ENCODE results near the gene ANK3. TPM values are rescaled to one million over a fixed set of nuclear protein-coding genes. Genes with fewer than 3 reads are reported as not detected.
A peak's percentile ranks its signal among the peaks of the same experiment; 100 is the strongest.

The ANK3 gene
- total RNA-seq, 1 donor from 2014 or later = 12.6 TPM

GRCh38 chr10:60205741-60206140 lies 183.9 kb downstream of the ANK3 start:
- Mint-ChIP-seq H3K4me3 (ENCODE audit: unreplicated experiment) (no peak overlapping the region), H3K27ac (ENCODE audit: unreplicated experiment) (no peak overlapping the region), H3K36me3 (ENCODE audit: low read depth, unreplicated experiment) (no peaks in the 10 kb centered on the region), H3K4me1 (ENCODE audit: unreplicated experiment) (peaks cover 17% of the 10 kb centered on the region), H3K9me3 (ENCODE audit: unreplicated experiment) (no peaks in the 10 kb centered on the region), H3K27me3 (ENCODE audit: unreplicated experiment) (no peaks in the 10 kb centered on the region)
- no peak for TF ChIP-seq CTCF (IDR thresholded peaks at IDR 0.05; ENCODE audit: unreplicated experiment)
- DNase-seq (ENCODE audit: low spot score) = no peak

GRCh38 chr10:60203993-60204618 lies 185.6 kb downstream of the ANK3 start:
- no peak overlapping the region for H3K27ac Mint-ChIP-seq (ENCODE audit: unreplicated experiment)

GRCh38 chr10:60200682-60201053 lies 189.0 kb downstream of the ANK3 start:
- no peaks in the 10 kb centered on the region for H3K27me3 Mint-ChIP-seq (ENCODE audit: unreplicated experiment)
- no peak for DNase-seq (ENCODE audit: low spot score)
- TF ChIP-seq CTCF (IDR thresholded peaks at IDR 0.05; ENCODE audit: unreplicated experiment) = no peak
- H3K27ac Mint-ChIP-seq (ENCODE audit: unreplicated experiment) = no peak overlapping the region
- H3K36me3 Mint-ChIP-seq (ENCODE audit: low read depth, unreplicated experiment) = no peaks in the 10 kb centered on the region
- no peaks in the 10 kb centered on the region for H3K4me1 Mint-ChIP-seq (ENCODE audit: unreplicated experiment)
- H3K4me3 Mint-ChIP-seq (ENCODE audit: unreplicated experiment) = no peak overlapping the region
- no peaks in the 10 kb centered on the region for H3K9me3 Mint-ChIP-seq (ENCODE audit: unreplicated experiment)

More at GRCh38 chr10:60203993-60204618, 185.6 kb downstream of the ANK3 start:
- Mint-ChIP-seq H3K4me3 (ENCODE audit: unreplicated experiment) (no peak overlapping the region), H3K27me3 (ENCODE audit: unreplicated experiment) (no peaks in the 10 kb centered on the region), H3K4me1 (ENCODE audit: unreplicated experiment) (peaks cover 3% of the 10 kb centered on the region), H3K36me3 (ENCODE audit: low read depth, unreplicated experiment) (no peaks in the 10 kb centered on the region), H3K9me3 (ENCODE audit: unreplicated experiment) (no peaks in the 10 kb centered on the region)
- peak; percentile 21 for DNase-seq (ENCODE audit: low spot score)
- TF ChIP-seq CTCF (IDR thresholded peaks at IDR 0.05; ENCODE audit: unreplicated experiment) = peak; percentile 44

GRCh38 chr10:60200012-60200681 lies 189.5 kb downstream of the ANK3 start:
- Mint-ChIP-seq H3K9me3 (ENCODE audit: unreplicated experiment) (no peaks in the 10 kb centered on the region), H3K36me3 (ENCODE audit: low read depth, unreplicated experiment) (no peaks in the 10 kb centered on the region), H3K27ac (ENCODE audit: unreplicated experiment) (no peak overlapping the region), H3K27me3 (ENCODE audit: unreplicated experiment) (no peaks in the 10 kb centered on the region), H3K4me1 (ENCODE audit: unreplicated experiment) (no peaks in the 10 kb centered on the region), H3K4me3 (ENCODE audit: unreplicated experiment) (no peak overlapping the region)
- DNase-seq (ENCODE audit: low spot score) = no peak
- TF ChIP-seq CTCF (IDR thresholded peaks at IDR 0.05; ENCODE audit: unreplicated experiment) = no peak

GRCh38 chr10:60197206-60197605 lies 192.5 kb downstream of the ANK3 start:
- no peaks in the 10 kb centered on the region for H3K9me3 Mint-ChIP-seq (ENCODE audit: unreplicated experiment)
- no peak for TF ChIP-seq CTCF (IDR thresholded peaks at IDR 0.05; ENCODE audit: unreplicated experiment)
- H3K4me1 Mint-ChIP-seq (ENCODE audit: unreplicated experiment) = no peaks in the 10 kb centered on the region
- no peak overlapping the region for H3K27ac Mint-ChIP-seq (ENCODE audit: unreplicated experiment)
- H3K36me3 Mint-ChIP-seq (ENCODE audit: low read depth, unreplicated experiment) = no peaks in the 10 kb centered on the region
- no peaks in the 10 kb centered on the region for H3K27me3 Mint-ChIP-seq (ENCODE audit: unreplicated experiment)
- H3K4me3 Mint-ChIP-seq (ENCODE audit: unreplicated experiment) = no peak overlapping the region
- no peak for DNase-seq (ENCODE audit: low spot score)

Data from endothelial cell (in vitro differentiated cells).